ENCODE data around the gene FSTL5.

FSTL5 gene

DNA sequence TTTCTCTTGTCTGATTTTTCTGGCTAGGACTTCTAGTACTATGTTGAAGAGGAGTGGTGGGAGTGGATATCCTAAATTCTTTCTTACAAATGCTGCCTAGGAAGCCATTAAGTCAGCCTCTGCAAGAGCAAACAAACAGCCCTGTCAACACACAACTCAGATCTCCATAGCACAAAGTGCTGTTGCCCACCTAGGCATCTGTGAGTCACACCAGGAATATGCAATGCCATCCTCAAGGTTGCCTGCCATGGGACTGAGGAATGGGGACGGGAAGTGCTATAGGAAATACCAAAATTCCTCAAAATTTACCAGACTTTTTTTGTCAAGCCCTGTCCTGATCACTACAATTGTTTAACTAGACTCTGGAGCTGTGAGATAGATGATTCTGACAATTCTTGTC is 466.9 kb downstream of the FSTL5 start:
- DNase-seq = no peak

GRCh38 chr4:161680146-161680545 is 483.7 kb downstream of the FSTL5 start:
- no peak for DNase-seq

- DNase-seq = no peak
These were observed 499.1 kb downstream of the FSTL5 start for GRCh38 chr4:161664740-161665139.

DNA sequence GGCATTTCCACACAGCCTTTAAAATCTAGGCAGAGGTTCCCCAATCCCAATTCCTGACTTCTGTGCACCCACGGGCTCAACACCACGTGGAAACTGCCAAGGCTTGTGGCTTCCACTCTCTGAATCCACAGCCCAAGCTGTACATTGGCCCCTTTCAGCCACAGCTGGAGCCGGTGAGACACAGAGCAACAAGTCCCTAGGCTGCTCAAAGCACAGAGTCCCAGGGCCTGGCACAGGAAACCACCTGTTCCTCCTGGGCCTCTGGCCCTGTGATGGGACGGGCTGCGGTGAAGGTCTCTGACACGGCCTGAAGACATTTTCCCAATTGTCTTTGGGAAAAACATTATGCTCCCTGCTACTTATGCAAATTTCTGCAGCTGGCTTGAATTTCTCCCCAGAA is 500.0 kb downstream of the FSTL5 start:
- no peak for DNase-seq

- no peak for DNase-seq
These were observed 505.1 kb downstream of the FSTL5 start for GRCh38 chr4:161658676-161659075.

DNA sequence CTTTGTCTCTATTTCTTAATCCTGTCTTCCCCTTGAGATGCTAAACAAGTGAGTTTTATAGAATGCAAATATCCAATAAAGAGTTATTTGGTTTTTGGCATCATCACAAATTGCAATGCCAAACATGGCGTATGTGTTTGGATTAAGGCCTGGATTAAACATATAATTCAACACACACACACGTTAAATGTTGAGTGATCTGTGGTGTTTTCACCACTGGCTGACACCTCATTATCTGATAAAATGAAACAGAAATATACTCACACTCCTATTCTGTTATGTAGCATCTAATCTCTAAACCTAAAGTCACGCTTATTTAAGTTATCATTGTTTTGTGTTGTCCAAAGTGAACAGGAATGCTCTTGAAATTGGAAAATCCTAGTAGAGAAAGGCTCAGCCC is 506.2 kb downstream of the FSTL5 start:
- no peak for DNase-seq

DNA sequence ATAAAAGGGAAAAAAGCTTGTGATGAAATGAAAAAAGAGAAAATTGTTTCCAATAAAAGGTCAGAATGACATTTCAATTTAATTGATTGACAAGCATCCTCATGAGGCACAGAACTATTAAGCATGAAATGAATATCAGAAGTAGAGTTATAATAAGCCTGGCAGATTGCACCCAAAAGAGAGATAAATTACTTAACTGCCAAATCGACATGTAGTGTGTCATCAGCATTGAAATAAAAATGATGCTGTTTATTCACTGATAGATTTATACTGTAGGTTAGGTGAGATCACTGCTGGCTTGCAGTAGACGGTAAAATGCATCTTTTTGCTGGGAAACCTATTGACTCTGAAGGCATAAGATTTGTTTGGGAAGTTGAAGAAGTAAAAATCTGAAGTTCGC is 507.2 kb downstream of the FSTL5 start:
- no peak for DNase-seq

- no peak for DNase-seq
These were observed 508.7 kb downstream of the FSTL5 start for GRCh38 chr4:161655148-161655547.

DNA sequence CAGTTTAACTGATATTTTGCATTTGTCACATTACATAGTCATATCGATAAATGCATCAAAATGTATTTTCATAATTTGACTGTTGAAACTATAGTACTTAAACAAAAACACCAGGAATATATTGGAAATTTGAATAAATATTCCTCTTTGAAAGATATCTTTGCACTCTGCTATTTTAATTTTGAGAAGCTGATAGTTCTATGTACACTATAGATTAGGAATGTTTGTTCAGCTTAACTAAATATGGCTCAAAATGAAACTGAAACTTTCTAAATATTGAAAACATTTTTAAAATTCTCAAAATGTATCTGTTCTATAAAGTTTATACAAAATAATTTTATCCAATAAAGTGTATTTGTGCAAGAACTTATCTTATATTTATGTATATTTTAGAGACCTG is 510.1 kb downstream of the FSTL5 start:
- no peak for DNase-seq

DNA sequence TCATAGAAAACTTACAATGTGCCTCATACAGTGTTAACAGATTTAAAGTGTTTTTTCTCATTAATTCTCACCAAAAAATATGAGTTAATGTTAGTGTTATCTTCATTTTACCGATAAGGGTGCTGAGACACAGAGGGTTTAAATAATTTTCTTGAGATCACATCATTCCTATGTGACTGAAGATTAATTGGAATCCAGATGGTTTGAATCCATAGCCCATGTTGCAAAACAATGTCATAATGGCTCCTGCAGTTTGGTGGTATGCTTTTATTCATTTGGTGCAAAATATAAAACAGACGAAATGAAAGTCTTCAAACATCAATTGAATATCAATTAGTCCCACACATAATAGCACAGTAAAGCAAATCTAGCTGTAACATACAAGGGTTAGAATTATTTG is 512.2 kb downstream of the FSTL5 start:
- no peak for DNase-seq

DNA sequence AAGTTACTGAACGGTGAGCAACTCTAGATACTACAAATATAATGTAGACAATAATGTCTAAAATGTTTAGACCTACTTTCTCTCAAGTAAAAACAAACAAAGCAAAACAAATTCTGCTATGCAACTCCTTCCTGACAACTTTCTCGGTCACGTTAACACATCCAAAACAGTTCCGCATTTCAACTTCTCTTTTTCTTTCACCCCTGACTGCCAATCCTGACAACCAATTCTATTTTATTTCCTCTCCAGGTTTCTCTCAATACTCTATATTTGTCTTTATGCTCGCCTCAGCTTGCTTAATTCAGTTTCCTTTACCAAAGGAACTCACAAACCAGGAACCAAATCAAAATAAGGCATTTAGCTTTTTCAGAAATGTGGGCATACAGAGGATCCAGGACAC is 513.0 kb downstream of the FSTL5 start:
- DNase-seq = peak; percentile 3

DNA sequence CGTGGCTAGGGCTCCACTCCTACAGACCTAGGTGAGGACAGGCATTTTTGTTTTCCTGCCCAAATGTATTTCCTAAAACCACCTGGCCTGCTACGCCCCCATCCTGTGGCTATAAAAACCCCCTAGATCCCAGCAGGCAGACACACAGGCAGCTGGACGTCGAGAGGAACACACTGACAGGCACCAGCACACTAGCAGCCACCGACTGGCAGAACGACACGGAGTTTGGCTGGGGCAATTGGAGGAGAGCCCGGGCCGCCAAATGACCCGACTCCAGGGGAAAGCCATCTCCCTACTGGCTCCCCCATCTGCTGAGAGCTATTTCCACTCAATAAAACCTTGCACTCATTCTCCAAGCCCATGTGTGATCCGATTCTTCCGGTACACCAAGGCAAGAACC is 516.0 kb downstream of the FSTL5 start:
- no peak for DNase-seq

- no peak for DNase-seq
These were observed 521.1 kb downstream of the FSTL5 start for GRCh38 chr4:161642708-161643107.

- no peak for DNase-seq
These were observed 533.9 kb downstream of the FSTL5 start for GRCh38 chr4:161629694-161630441.

- DNase-seq = no peak
These were observed 559.1 kb downstream of the FSTL5 start for GRCh38 chr4:161604516-161605300.

DNA sequence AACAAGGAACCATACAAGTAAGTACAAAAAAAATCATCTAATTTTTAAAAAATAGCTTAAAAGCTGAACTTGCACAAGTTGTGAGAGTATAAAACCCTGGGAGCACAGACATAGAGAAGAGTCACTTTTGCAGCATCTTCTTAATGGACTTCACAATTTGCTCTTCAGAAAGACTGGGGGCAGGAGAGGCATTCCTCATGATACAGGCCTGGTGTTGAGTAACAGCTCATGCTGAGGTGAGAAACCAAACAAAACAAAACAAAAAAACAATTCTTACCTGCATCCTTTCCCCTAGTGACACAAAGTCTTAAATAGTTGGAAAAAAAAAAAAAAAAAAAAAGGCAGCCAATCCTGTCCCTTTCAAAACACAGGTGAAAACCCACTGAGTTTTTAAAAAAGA is 562.8 kb downstream of the FSTL5 start:
- no peak for DNase-seq

GRCh38 chr4:161595230-161595771 is 568.5 kb downstream of the FSTL5 start:
- no peak for DNase-seq

GRCh38 chr4:161585011-161585410 is 578.8 kb downstream of the FSTL5 start:
- no peak for DNase-seq

- DNase-seq = no peak
These were observed 580.3 kb downstream of the FSTL5 start for GRCh38 chr4:161583549-161583948.

DNA sequence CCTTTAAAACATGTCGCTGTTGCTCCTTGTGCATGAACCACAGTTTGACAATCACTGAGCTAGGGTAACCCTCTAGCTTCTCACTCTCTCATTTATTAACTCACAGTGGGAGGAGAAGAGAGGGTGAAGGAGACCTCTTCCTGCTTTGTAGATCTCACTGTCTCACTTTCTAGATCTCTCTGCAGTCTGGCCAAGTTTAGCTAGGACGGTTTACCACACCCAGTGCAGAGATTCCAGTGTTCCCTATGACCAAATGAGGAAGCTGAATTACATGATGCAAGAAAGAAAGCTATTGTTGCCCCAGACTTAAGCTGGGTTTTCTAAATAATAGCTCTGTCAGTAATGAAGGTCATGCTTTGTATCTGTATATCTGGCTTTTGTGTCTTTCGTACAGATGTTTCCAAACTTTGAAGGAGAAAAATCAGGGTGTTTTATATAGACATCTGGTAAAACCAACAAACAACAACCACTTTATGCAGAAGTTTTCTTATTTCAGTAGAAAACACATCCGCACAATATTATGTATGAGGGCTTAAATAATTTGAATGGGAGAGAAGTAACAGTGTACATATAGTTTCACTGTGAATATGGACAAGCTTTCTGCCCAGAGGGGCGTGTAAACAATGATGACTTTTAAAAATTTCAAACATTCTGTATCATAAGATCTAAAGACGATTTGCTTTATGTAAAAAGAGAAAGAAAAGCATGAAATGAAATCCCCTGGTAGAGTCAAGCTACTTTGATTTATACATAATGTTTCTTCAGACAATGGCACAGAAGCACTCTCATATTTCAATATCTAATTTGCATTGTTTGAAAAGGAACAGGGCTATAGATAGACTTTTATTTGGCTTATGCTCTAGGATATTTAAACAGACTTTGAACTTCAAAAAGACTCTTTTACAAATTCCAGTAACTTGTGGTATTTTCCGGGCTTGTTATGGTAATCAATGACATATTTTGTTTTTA is 582.3 kb downstream of the FSTL5 start:
- DNase-seq = no peak

- no peak for DNase-seq
These were observed 586.1 kb downstream of the FSTL5 start for GRCh38 chr4:161577579-161578301.

DNA sequence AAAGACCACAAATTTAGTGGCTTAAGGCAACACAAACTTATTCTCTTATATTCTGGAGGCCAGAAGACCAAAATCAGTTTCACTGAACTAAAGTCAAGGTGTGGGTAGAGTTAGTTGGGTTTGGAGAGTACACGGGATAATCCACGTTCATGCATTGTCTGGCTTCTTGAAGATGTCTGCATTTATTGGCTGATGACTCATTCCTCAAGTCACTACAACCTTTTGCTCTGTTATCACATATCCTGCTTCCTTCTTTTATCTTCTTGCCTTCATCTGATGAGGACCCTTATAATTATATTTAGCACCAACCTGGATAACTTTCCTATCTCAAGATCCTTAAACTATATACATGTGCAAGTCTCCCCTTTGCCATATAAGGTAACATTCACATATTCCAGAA is 590.0 kb downstream of the FSTL5 start:
- no peak for DNase-seq
